ENCODE measurements around the gene EXOC6B.

DNA sequence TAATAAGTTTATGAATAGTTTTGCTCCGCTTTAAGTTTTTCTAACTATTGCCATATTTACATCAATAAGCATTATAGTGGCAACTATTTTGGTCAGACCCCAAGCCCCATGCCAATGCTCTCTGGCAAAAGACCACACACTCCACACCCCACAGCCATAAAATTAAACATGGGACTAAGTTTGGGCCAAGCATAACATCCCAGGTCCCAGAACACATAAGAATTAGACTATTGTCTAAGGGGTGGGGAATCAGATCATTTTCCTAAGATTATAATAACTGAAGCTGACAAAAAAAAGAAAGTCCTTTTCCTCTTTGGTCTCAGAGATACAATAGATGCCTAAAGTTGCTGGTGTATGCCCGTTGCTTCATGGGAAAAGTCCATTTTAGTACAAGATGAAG, 46.3 kb downstream of the EXOC6B start:
- TF ChIP-seq EP300 (IDR thresholded peaks at IDR 0.05), result no peak
- no peak for TF ChIP-seq MYC (IDR thresholded peaks at IDR 0.05; ENCODE audit: borderline replicate concordance, low read length)
- TF ChIP-seq, protein P1, sequence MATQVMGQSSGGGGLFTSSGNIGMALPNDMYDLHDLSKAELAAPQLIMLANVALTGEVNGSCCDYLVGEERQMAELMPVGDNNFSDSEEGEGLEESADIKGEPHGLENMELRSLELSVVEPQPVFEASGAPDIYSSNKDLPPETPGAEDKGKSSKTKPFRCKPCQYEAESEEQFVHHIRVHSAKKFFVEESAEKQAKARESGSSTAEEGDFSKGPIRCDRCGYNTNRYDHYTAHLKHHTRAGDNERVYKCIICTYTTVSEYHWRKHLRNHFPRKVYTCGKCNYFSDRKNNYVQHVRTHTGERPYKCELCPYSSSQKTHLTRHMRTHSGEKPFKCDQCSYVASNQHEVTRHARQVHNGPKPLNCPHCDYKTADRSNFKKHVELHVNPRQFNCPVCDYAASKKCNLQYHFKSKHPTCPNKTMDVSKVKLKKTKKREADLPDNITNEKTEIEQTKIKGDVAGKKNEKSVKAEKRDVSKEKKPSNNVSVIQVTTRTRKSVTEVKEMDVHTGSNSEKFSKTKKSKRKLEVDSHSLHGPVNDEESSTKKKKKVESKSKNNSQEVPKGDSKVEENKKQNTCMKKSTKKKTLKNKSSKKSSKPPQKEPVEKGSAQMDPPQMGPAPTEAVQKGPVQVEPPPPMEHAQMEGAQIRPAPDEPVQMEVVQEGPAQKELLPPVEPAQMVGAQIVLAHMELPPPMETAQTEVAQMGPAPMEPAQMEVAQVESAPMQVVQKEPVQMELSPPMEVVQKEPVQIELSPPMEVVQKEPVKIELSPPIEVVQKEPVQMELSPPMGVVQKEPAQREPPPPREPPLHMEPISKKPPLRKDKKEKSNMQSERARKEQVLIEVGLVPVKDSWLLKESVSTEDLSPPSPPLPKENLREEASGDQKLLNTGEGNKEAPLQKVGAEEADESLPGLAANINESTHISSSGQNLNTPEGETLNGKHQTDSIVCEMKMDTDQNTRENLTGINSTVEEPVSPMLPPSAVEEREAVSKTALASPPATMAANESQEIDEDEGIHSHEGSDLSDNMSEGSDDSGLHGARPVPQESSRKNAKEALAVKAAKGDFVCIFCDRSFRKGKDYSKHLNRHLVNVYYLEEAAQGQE (IDR thresholded peaks at IDR 0.05), result no peak
- no peak for TF ChIP-seq POLR2A (IDR thresholded peaks at IDR 0.05; ENCODE audit: low read length)
- no peak for TF ChIP-seq FOSL2 (IDR thresholded peaks at IDR 0.05)
- TF ChIP-seq FOSL2 (CRISPR knock-in tag; IDR thresholded peaks at IDR 0.05), result no peak
- TF ChIP-seq JUN (IDR thresholded peaks at IDR 0.05), result no peak
- no peak for TF ChIP-seq ZSCAN20 (CRISPR knock-in tag; IDR thresholded peaks at IDR 0.05)
- TF ChIP-seq, protein P2, sequence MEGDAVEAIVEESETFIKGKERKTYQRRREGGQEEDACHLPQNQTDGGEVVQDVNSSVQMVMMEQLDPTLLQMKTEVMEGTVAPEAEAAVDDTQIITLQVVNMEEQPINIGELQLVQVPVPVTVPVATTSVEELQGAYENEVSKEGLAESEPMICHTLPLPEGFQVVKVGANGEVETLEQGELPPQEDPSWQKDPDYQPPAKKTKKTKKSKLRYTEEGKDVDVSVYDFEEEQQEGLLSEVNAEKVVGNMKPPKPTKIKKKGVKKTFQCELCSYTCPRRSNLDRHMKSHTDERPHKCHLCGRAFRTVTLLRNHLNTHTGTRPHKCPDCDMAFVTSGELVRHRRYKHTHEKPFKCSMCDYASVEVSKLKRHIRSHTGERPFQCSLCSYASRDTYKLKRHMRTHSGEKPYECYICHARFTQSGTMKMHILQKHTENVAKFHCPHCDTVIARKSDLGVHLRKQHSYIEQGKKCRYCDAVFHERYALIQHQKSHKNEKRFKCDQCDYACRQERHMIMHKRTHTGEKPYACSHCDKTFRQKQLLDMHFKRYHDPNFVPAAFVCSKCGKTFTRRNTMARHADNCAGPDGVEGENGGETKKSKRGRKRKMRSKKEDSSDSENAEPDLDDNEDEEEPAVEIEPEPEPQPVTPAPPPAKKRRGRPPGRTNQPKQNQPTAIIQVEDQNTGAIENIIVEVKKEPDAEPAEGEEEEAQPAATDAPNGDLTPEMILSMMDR (IDR thresholded peaks at IDR 0.05), result no peak
- TF ChIP-seq, protein P3, sequence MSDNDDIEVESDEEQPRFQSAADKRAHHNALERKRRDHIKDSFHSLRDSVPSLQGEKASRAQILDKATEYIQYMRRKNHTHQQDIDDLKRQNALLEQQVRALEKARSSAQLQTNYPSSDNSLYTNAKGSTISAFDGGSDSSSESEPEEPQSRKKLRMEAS (IDR thresholded peaks at IDR 0.05), result no peak
- TF ChIP-seq CEBPB (IDR thresholded peaks at IDR 0.05), result no peak
- no peak for TF ChIP-seq NR3C1 (IDR thresholded peaks at IDR 0.05)
- no peak for TF ChIP-seq MAZ (IDR thresholded peaks at IDR 0.05; ENCODE audit: borderline replicate concordance, low read depth, low read length)
- TF ChIP-seq JUNB (IDR thresholded peaks at IDR 0.05), result no peak
